CD4-positive, alpha-beta memory T cell (primary cell): ENCODE data around the gene C1orf232. TPM values are rescaled to one million over a fixed set of nuclear protein-coding genes. Genes with fewer than 3 reads are reported as not detected.

Source experiments
- CTCF ChIA-PET: fragments of 350-600 bp; sonication (Branson Sonifier 250); formaldehyde crosslinking; loops from one replicate; lab custom pipeline; 2021; ENCODE audit warnings: inconsistent platforms; ENCODE audit not compliant: partially characterized antibody; lab: Charles Lee
- POLR2A ChIA-PET: fragments of 350-600 bp; sonication (Branson Sonifier 250); formaldehyde crosslinking; loops from one replicate; lab custom pipeline; 2021; ENCODE audit not compliant: partially characterized antibody; lab: Charles Lee
- DNase-seq, 5 donors: peaks; one replicate each; pipeline versions ENCODE4 v3.0.0 to v3.0.0-alpha.2; 2020 to 2022; ENCODE audit warnings: mixed read lengths in 1 of 5
- H3K27ac ChIP-seq: one replicate; pipeline ENCODE4 v1.7.0; 2013; ENCODE audit warnings: low read depth, low read length
- H3K27me3 ChIP-seq: 2 replicates; pipeline ENCODE4 v1.7.0; 2013; ENCODE audit warnings: mild to moderate bottlenecking, low read length, moderate library complexity; ENCODE audit not compliant: insufficient read depth
- H3K36me3 ChIP-seq: 2 replicates; pipeline ENCODE4 v1.7.0; 2013; ENCODE audit warnings: mild to moderate bottlenecking, low read length, moderate library complexity; ENCODE audit not compliant: insufficient read depth
- H3K4me1 ChIP-seq: 2 replicates; pipeline ENCODE4 v1.7.0; 2013; ENCODE audit warnings: mild to moderate bottlenecking, low read length, moderate library complexity; ENCODE audit not compliant: insufficient read depth
- H3K4me3 ChIP-seq, 2 donors: one replicate each; pipeline ENCODE4 v1.7.0; 2013; ENCODE audit warnings: low read length in 2 of 2, mild to moderate bottlenecking in 1 of 2
- H3K9me3 ChIP-seq, 2 donors: one replicate each; pipeline ENCODE4 v1.7.0; 2013; ENCODE audit warnings: low read length in 2 of 2, control low read depth in 1 of 2; ENCODE audit not compliant: control insufficient read depth in 1 of 2
- H3K27ac Mint-ChIP-seq, 7 donors: one replicate each; pipeline ENCODE4 v1.8.0; 2020 to 2021; ENCODE audit warnings: mixed read lengths in 7 of 7, mild to moderate bottlenecking in 6 of 7, inconsistent platforms in 3 of 7, moderate library complexity in 3 of 7
- H3K27me3 Mint-ChIP-seq, 2 donors: one replicate each; pipeline ENCODE4 v1.8.0; 2020 to 2021; ENCODE audit warnings: mixed read lengths in 2 of 2
- H3K36me3 Mint-ChIP-seq, 2 donors: one replicate each; pipeline ENCODE4 v1.8.0; 2020 to 2021; ENCODE audit warnings: mixed read lengths in 2 of 2, inconsistent platforms in 1 of 2, mild to moderate bottlenecking in 1 of 2
- H3K4me1 Mint-ChIP-seq, 4 donors: one replicate each; pipeline ENCODE4 v1.8.0; 2020 to 2021; ENCODE audit warnings: mixed read lengths in 4 of 4, mild to moderate bottlenecking in 1 of 4
- H3K4me3 Mint-ChIP-seq, 8 donors: one replicate each; pipeline ENCODE4 v1.8.0; 2020 to 2021; ENCODE audit warnings: mixed read lengths in 8 of 8, mild to moderate bottlenecking in 7 of 8, moderate library complexity in 6 of 8, inconsistent platforms in 3 of 8
- H3K9me3 Mint-ChIP-seq, 8 donors: one replicate each; pipeline ENCODE4 v1.8.0; 2020 to 2021; ENCODE audit warnings: mixed read lengths in 8 of 8, mild to moderate bottlenecking in 5 of 8, inconsistent platforms in 3 of 8, moderate library complexity in 1 of 8
- intact Hi-C: fragments of 100-400 bp; cut with micrococcal nuclease; formaldehyde crosslinking; loops from one replicate; pipeline ENCODE4 v1.15.1; 2023
- polyA plus RNA-seq, 2 donors: library from polyadenylated mRNA; unstranded; fragments of 300-500 nt; fragmentation: Illumina TruSeq; gene quantifications; one replicate each; pipeline ENCODE4 v1.2.3, GENCODE V29; 2021
- total RNA-seq, 2 experiments: library from RNA; stranded (reverse); gene quantifications; one replicate each; pipeline ENCODE4 v1.2.3, GENCODE V29; 2021

Gene C1orf232
- total and polyA plus RNA-seq, 4 experiments from 2014 or later, result not detected

DNA sequence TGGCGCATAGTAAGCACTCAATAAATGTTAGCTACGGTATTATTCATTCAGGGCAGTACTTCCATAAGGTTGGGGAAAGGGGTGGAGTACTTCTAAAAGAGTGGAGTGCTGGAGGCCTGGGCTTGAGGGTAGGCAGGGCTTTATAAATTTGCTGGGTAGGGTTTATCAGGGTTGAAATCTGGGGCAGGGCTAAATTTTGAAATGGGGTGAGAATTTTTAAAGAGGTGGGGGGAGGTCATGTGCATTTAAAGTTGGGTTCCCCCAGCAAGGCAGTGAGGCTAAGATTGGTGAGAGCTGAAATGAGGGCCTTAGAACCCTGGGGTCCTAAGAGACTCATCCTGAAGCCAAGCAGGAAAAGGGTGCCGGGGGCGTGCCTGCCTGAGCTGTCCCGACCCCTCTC is 31.6 kb upstream of the C1orf232 start:
- Mint-ChIP-seq H3K9me3 (no peaks in the 10 kb centered on the region), H3K4me3 (peak overlapping the region in 3 of 8 donors; percentile 35 to 90 (median 64)), H3K27me3 (no peaks in the 10 kb centered on the region), H3K27ac (peak overlapping the region in 6 of 7 donors; percentile 36 to 98 (median 89)), H3K36me3 (no peaks in the 10 kb centered on the region), H3K4me1 (peaks cover 30 to 46% (median 37%) of the 10 kb centered on the region in 4 donors)
- Histone ChIP-seq H3K4me1 (peaks cover 32% of the 10 kb centered on the region), H3K4me3 (no peak overlapping the region), H3K27ac (no peak overlapping the region), H3K36me3 (no peaks in the 10 kb centered on the region), H3K9me3 (no peaks in the 10 kb centered on the region), H3K27me3 (no peaks in the 10 kb centered on the region)
- intact Hi-C loops, result no loop called here
- ChIA-PET CTCF (interaction anchor here (2.2 to 2.6 kb wide), 2 partner anchors 31 to 76 kb away, joined by 5 to 11 read pairs; partner anchors contain the start of gene ZNF593), POLR2A (interaction anchor here (2.6 kb wide), 1 partner anchor 34 kb away, joined by 24 read pairs; the partner anchor contains the start of gene CEP85)
- no peak for DNase-seq

DNA sequence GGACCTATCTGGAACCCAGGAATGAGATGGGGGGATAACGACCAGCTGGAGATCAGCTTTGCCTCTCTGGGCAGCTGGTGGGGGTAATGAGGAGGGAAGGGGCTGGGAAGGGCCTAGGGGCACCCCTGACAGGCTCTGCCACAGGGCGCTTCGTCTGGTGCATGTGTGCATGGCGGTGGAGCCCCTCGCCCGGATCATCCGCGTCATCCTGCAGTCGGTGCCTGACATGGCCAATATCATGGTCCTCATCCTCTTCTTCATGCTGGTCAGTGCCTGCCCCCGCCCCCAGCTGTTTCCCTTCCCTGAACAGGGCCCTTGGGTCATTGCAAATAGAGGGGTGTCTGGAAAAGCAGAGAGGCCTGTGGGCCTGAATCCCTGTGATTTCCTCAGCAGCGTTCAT is 29.1 kb upstream of the C1orf232 start:
- no peaks in the 10 kb centered on the region for H3K9me3 Mint-ChIP-seq
- intact Hi-C loops, result no loop called here
- CTCF ChIA-PET, result no interaction called here

DNA sequence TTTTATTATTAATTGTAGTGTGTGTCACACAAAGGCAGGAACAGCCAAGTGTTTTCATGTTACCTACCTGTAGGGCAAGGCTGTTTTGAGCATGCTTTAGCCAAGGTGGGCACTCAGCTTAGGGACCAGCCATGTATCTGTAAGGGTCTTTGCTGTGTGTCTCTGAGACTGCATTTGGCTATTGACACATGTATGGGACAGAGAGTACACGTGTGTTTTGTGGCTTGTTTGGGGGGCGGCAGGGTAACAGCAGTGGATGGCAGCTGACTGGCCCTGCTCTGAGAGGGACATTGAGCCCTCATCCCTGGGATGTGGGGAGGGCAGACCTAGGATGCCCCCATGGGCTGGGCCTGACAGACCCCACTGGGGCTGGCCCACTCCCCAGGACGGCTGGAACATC is 28.5 kb upstream of the C1orf232 start:
- no peak overlapping the region for H3K4me3 Mint-ChIP-seq
- no peaks in the 10 kb centered on the region for H3K9me3 Mint-ChIP-seq
- ChIA-PET CTCF (no interaction called here), POLR2A (interaction anchor here (0.9 kb wide), 1 partner anchor 28 kb away, joined by 3 read pairs; no protein-coding TSS in a partner anchor)
- intact Hi-C loops, result no loop called here
- peaks cover 17 to 40% (median 27%) of the 10 kb centered on the region in 4 donors for H3K4me1 Mint-ChIP-seq
- Histone ChIP-seq H3K36me3 (no peaks in the 10 kb centered on the region), H3K4me1 (peaks cover 22% of the 10 kb centered on the region), H3K27ac (no peak overlapping the region), H3K27me3 (no peaks in the 10 kb centered on the region), H3K9me3 (no peaks in the 10 kb centered on the region), H3K4me3 (no peak overlapping the region)
- no peak for DNase-seq
- no peaks in the 10 kb centered on the region for H3K36me3 Mint-ChIP-seq
- no peaks in the 10 kb centered on the region for H3K27me3 Mint-ChIP-seq
- H3K27ac Mint-ChIP-seq, result no peak overlapping the region

More for the DNA sequence above, 29.1 kb upstream of the C1orf232 start:
- no peaks in the 10 kb centered on the region for H3K27me3 Mint-ChIP-seq
- Histone ChIP-seq H3K27ac (no peak overlapping the region), H3K9me3 (no peaks in the 10 kb centered on the region), H3K36me3 (no peaks in the 10 kb centered on the region), H3K4me1 (peaks cover 27% of the 10 kb centered on the region), H3K27me3 (no peaks in the 10 kb centered on the region), H3K4me3 (no peak overlapping the region)
- DNase-seq, result no peak
- H3K27ac Mint-ChIP-seq, result no peak overlapping the region
- no peak overlapping the region for H3K4me3 Mint-ChIP-seq
- no peaks in the 10 kb centered on the region for H3K36me3 Mint-ChIP-seq
- POLR2A ChIA-PET, result interaction anchor here (0.9 kb wide), 1 partner anchor 28 kb away, joined by 3 read pairs; no protein-coding TSS in a partner anchor
- peaks cover 21 to 42% (median 31%) of the 10 kb centered on the region in 4 donors for H3K4me1 Mint-ChIP-seq

DNA sequence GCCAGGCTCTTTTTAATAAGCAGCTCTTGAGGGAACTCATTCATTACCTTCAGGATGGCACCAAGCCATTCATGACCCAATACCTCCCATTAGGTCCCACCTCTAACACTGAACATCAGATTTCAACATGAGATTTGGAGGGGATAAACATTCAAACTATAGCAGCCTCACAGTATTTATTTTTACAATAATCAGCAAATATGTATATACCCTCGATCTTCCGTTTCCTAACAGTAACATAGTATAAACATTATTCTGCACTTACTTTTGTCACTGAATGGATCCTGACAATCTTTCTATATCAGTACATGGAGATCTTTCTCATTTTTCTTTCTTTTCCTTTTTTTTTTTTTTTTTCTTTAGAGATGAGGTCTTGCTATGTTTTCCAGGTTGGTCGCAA is 27.0 kb upstream of the C1orf232 start:
- H3K36me3 ChIP-seq, result no peaks in the 10 kb centered on the region
- Mint-ChIP-seq H3K27me3 (no peaks in the 10 kb centered on the region), H3K27ac (peak overlapping the region in 1 of 7 donors; percentile 29), H3K4me3 (no peak overlapping the region), H3K4me1 (peaks cover 11 to 37% (median 24%) of the 10 kb centered on the region in 4 donors), H3K36me3 (no peaks in the 10 kb centered on the region), H3K9me3 (peaks cover 0 to 1% (median 0%) of the 10 kb centered on the region in 8 donors)
- H3K9me3 ChIP-seq, result no peaks in the 10 kb centered on the region
- no peak overlapping the region for H3K4me3 ChIP-seq
- intact Hi-C loops, result no loop called here
- no peak overlapping the region for H3K27ac ChIP-seq
- ChIA-PET CTCF (interaction anchor here (0.6 to 0.8 kb wide), 3 partner anchors 23 to 36 kb away, joined by 4 to 8 read pairs (median 8); partner anchors contain the start of gene ZNF593), POLR2A (no interaction called here)
- peaks cover 14% of the 10 kb centered on the region for H3K4me1 ChIP-seq
- no peak for DNase-seq
- H3K27me3 ChIP-seq, result no peaks in the 10 kb centered on the region

DNA sequence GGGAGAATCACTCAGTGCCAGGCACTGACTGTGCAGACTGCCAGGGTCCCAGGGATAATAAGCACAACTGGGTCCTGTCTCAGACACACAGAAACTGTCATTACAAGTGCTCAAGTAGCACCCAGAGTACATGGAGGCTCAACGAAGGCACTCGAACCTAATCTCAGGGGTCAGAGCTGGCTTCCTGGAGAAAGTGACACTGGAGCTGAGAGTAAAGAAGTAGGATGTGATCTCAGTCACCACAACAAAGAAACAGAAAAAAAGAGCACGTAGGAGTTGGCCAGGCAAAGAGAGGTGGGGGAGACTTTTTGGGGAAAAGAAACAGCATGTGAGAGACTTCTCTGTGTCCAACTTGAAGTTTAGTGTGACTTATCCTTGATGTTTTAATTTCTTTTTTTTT is 23.0 kb upstream of the C1orf232 start:
- Histone ChIP-seq H3K4me1 (peaks cover 7% of the 10 kb centered on the region), H3K27ac (no peak overlapping the region), H3K9me3 (no peaks in the 10 kb centered on the region), H3K36me3 (no peaks in the 10 kb centered on the region), H3K4me3 (no peak overlapping the region), H3K27me3 (no peaks in the 10 kb centered on the region)
- ChIA-PET CTCF (interaction anchor here (1.5 to 4.6 kb wide), 3 partner anchors 12 to 43 kb away, joined by 4 to 37 read pairs (median 6); partner anchors contain the start of genes CEP85 and ZNF593), POLR2A (no interaction called here)
- Mint-ChIP-seq H3K27ac (peak overlapping the region in 4 of 7 donors; percentile 8 to 43 (median 30)), H3K9me3 (peaks cover 0 to 1% (median 0%) of the 10 kb centered on the region in 8 donors), H3K4me1 (peaks cover 6 to 30% (median 14%) of the 10 kb centered on the region in 4 donors), H3K36me3 (no peaks in the 10 kb centered on the region), H3K4me3 (peak overlapping the region in 2 of 8 donors; percentile 11 to 46), H3K27me3 (no peaks in the 10 kb centered on the region)
- intact Hi-C loops, result no loop called here
- no peak for DNase-seq

GRCh38 chr1:26190373-26190987 is 21.7 kb upstream of the C1orf232 start, which contains the start of gene CATSPER4:
Gene CATSPER4 (plus strand): TSS chr1:26190602. CDS start chr1:26190628, 26 bp downstream.
- Histone ChIP-seq H3K4me1 (peaks cover 7% of the 10 kb centered on the region), H3K4me3 (no peak within 1 kb of the TSS), H3K36me3 (no peaks in the 10 kb centered on the region), H3K27me3 (no peaks in the 10 kb centered on the region), H3K27ac (no peak within 1 kb of the TSS), H3K9me3 (no peaks in the 10 kb centered on the region)
- Mint-ChIP-seq H3K4me3 (no peak within 1 kb of the TSS), H3K4me1 (peaks cover 6 to 30% (median 14%) of the 10 kb centered on the region in 4 donors), H3K36me3 (no peaks in the 10 kb centered on the region), H3K27me3 (no peaks in the 10 kb centered on the region), H3K9me3 (peaks cover 0 to 1% (median 0%) of the 10 kb centered on the region in 8 donors), H3K27ac (peak within 1 kb of the TSS in 4 of 7 donors; percentile 36 to 88 (median 66))
- CTCF ChIA-PET, result interaction anchor here (0.9 to 4.6 kb wide), 7 partner anchors 9 to 227 kb away, joined by 3 to 37 read pairs (median 4); partner anchors contain the start of genes CEP85 and ZNF593
- POLR2A ChIA-PET, result no interaction called here
- peak in 4 of 5 donors; percentile 13 to 33 (median 18) for DNase-seq
- intact Hi-C loops, result loop anchor here (1.0 kb wide), 1 partner anchor 44 kb away; the partner anchor contains the start of gene CEP85

GRCh38 chr1:26189751-26190275 is 21.1 kb upstream of the C1orf232 start:
- CTCF ChIA-PET, result interaction anchor here (1.0 to 4.6 kb wide), 5 partner anchors 10 to 44 kb away, joined by 3 to 37 read pairs (median 6); partner anchors contain the start of genes CEP85 and ZNF593
- H3K27ac ChIP-seq, result no peak overlapping the region
- H3K4me3 Mint-ChIP-seq, result no peak overlapping the region
- H3K4me1 Mint-ChIP-seq, result peaks cover 6 to 30% (median 14%) of the 10 kb centered on the region in 4 donors
- no peaks in the 10 kb centered on the region for H3K27me3 ChIP-seq
- POLR2A ChIA-PET, result interaction anchor here (0.8 kb wide), 1 partner anchor 44 kb away, joined by 3 read pairs; the partner anchor contains the start of gene CEP85
- no peak overlapping the region for H3K4me3 ChIP-seq
- H3K27ac Mint-ChIP-seq, result peak overlapping the region in 2 of 7 donors; percentile 36 to 88
- H3K36me3 Mint-ChIP-seq, result no peaks in the 10 kb centered on the region
- no peaks in the 10 kb centered on the region for H3K27me3 Mint-ChIP-seq
- intact Hi-C loops, result loop anchor here (1.0 kb wide), 1 partner anchor 44 kb away; the partner anchor contains the start of gene CEP85
- no peaks in the 10 kb centered on the region for H3K36me3 ChIP-seq
- H3K9me3 ChIP-seq, result no peaks in the 10 kb centered on the region
- peaks cover 0 to 1% (median 0%) of the 10 kb centered on the region in 8 donors for H3K9me3 Mint-ChIP-seq
- H3K4me1 ChIP-seq, result peaks cover 7% of the 10 kb centered on the region
- DNase-seq, result no peak
